K562 (cell line): ENCODE results near the gene UBE2L5.

ENCODE experiments used
- ATF6 ChIP-seq: sonication (generic); formaldehyde crosslinking; IDR thresholded peaks from 2 replicates; pipeline ENCODE4 v1.4.0; 2020; ENCODE audit warnings: mild to moderate bottlenecking, missing genetic modification reagents
- BCL6 ChIP-seq: fragments of 250-450 bp; sonication (Bioruptor Pico); IDR thresholded peaks from 2 replicates; pipeline ENCODE4 v1.4.0; 2020
- CTCF ChIP-seq, 3 experiments: IDR thresholded peaks in 2 of 3; conservative IDR thresholded peaks in 1 of 3; 2 replicates each; pipeline ENCODE4 v1.5.1; 2011 to 2012; ENCODE audit warnings: low read length in 3 of 3, mild to moderate bottlenecking in 3 of 3, control low read depth in 2 of 3, improper control_type of control experiment in 1 of 3, inconsistent platforms in 1 of 3, low read depth in 1 of 3, mixed read lengths in 1 of 3, moderate library complexity in 1 of 3; ENCODE audit not compliant: insufficient read depth in 2 of 3
- E2F6 ChIP-seq, 2 experiments: IDR thresholded peaks; 2 replicates each; pipeline ENCODE4 v1.6.1; 2011; ENCODE audit warnings: borderline replicate concordance in 1 of 2, control low read depth in 1 of 2, low read depth in 1 of 2, low read length in 1 of 2, mild to moderate bottlenecking in 1 of 2, mixed read lengths in 1 of 2, moderate library complexity in 1 of 2; ENCODE audit not compliant: insufficient read depth in 1 of 2, insufficient read length in 1 of 2, poor library complexity in 1 of 2, severe bottlenecking in 1 of 2; ENCODE audit errors: extremely low read depth in 1 of 2
- GABPA ChIP-seq: fragments of 200-800 bp; sonication (Bioruptor generic); conservative IDR thresholded peaks from 2 replicates; pipeline ENCODE4 v1.6.1; 2016; ENCODE audit warnings: low read depth, missing genetic modification characterization, missing compliant biosample characterization
- NFIC ChIP-seq: fragments of 450-650 bp; IDR thresholded peaks from 2 replicates; pipeline ENCODE4 v1.6.1; 2017; ENCODE audit warnings: mild to moderate bottlenecking, inconsistent platforms
- POLR2AphosphoS2 ChIP-seq: IDR thresholded peaks from 2 replicates; pipeline ENCODE4 v1.6.1; 2012; ENCODE audit warnings: low read length, improper control_type of control experiment
- PRMT5 ChIP-seq: sonication (generic); formaldehyde crosslinking; IDR thresholded peaks from 2 replicates; pipeline ENCODE4 v1.5.0; 2020; ENCODE audit warnings: missing genetic modification reagents
- REST ChIP-seq, 2 experiments: fragments of 450-650 bp; formaldehyde crosslinking in 1 of 2; IDR thresholded peaks; 2 replicates each; pipeline versions ENCODE4 v1.4.0 to v1.6.1; 2014 to 2020; ENCODE audit warnings: mild to moderate bottlenecking in 2 of 2, borderline replicate concordance in 1 of 2, low read depth in 1 of 2
- TFAM ChIP-seq: fragments of 250-450 bp; sonication (Bioruptor Pico); conservative IDR thresholded peaks from 2 replicates; pipeline ENCODE4 v1.5.0; 2021; ENCODE audit warnings: mild to moderate bottlenecking, moderate library complexity
- ZBTB43 ChIP-seq: sonication (generic); formaldehyde crosslinking; IDR thresholded peaks from 2 replicates; pipeline ENCODE4 v1.8.0; 2023; ENCODE audit warnings: mild to moderate bottlenecking, missing genetic modification reagents
- ZNF584 ChIP-seq: fragments of 200-800 bp; sonication (Bioruptor generic); IDR thresholded peaks from 2 replicates; pipeline ENCODE4 v1.6.1; 2016; ENCODE audit warnings: low read depth, mild to moderate bottlenecking, missing genetic modification characterization, missing compliant biosample characterization

- TF ChIP-seq PRMT5 (CRISPR knock-in tag), result no peak
- TF ChIP-seq ZNF584 (CRISPR knock-in tag), result no peak
- TF ChIP-seq E2F6 (IDR thresholded peaks at IDR 0.05; ENCODE audit: borderline replicate concordance in 1 of 2, extremely low read depth in 1 of 2, insufficient read depth in 1 of 2, insufficient read length in 1 of 2, low read depth in 1 of 2, low read length in 1 of 2, poor library complexity in 1 of 2, severe bottlenecking in 1 of 2), result no peak
- TF ChIP-seq NFIC, result no peak
- no peak for TF ChIP-seq ATF6 (CRISPR knock-in tag)
- TF ChIP-seq REST (IDR thresholded peaks at IDR 0.05; ENCODE audit: borderline replicate concordance), result no peak
- no peak for TF ChIP-seq REST (CRISPR knock-in tag; IDR thresholded peaks at IDR 0.05; ENCODE audit: low read depth)
- TF ChIP-seq CTCF (IDR thresholded peaks at IDR 0.05 in 2 of 3, conservative IDR thresholded peaks at IDR 0.05 in 1 of 3; ENCODE audit: insufficient read depth in 2 of 3, low read depth in 1 of 3, low read length in 3 of 3), result no peak
- no peak for TF ChIP-seq GABPA (tag)
- TF ChIP-seq ZBTB43, result no peak
- TF ChIP-seq BCL6 (CRISPR knock-in tag), result no peak
- no peak for TF ChIP-seq TFAM
- TF ChIP-seq POLR2AphosphoS2, result no peak
Observed at GRCh38 chr13:30437177-30437576, 14.9 kb downstream of the UBE2L5 start.
